B cell (primary cell): ENCODE measurements around the gene RSPRY1. TPM values are rescaled to one million over a fixed set of nuclear protein-coding genes. Genes with fewer than 3 reads are reported as not detected.

ENCODE experiments used
- ATAC-seq: fragments of 200-7000 bp; cut with Tn5 transposase; one replicate; pipeline ENCODE4 v1.10.0; 2021; ENCODE audit warnings: low read depth, mild to moderate bottlenecking, moderate number of reproducible peaks, moderate library complexity
- CTCF ChIA-PET: fragments of 350-600 bp; sonication (Branson Sonifier 250); formaldehyde crosslinking; loops from one replicate; lab custom pipeline; 2021; ENCODE audit warnings: antibody characterized with exemption, inconsistent platforms; lab: Charles Lee
- POLR2A ChIA-PET: fragments of 350-600 bp; sonication (Branson Sonifier 250); formaldehyde crosslinking; loops from one replicate; lab custom pipeline; 2021; ENCODE audit warnings: antibody characterized with exemption; lab: Charles Lee
- DNase-seq: peaks from one replicate; pipeline ENCODE4 v3.0.0; 2013
- H2AFZ ChIP-seq: 2 replicates; pipeline ENCODE4 v1.6.1; 2012; ENCODE audit warnings: mild to moderate bottlenecking, low read depth, low read length; ENCODE audit not compliant: insufficient read depth, poor library complexity, severe bottlenecking
- H3K27ac ChIP-seq, 2 donors: 1 replicate in 1 of 2; 2 replicates in 1 of 2; pipeline ENCODE4 v1.5.1; 2012 to 2013; ENCODE audit warnings: low read length in 2 of 2, mild to moderate bottlenecking in 2 of 2, moderate library complexity in 1 of 2
- H3K27me3 ChIP-seq, 4 experiments: fragments of 200-600 bp in 1 of 4; sonication (generic) in 1 of 4; replicated peaks in 1 of 4; 1 replicate in 2 of 4; 2 replicates in 2 of 4; pipeline versions ENCODE4 v1.6.1 to v1.7.0; 2013 to 2016; ENCODE audit warnings: low read length in 3 of 4, mild to moderate bottlenecking in 2 of 4, mixed read lengths in 1 of 4, moderate library complexity in 1 of 4; ENCODE audit not compliant: insufficient read depth in 4 of 4, control insufficient read depth in 3 of 4; ENCODE audit errors: control extremely low read depth in 1 of 4
- H3K36me3 ChIP-seq, 2 experiments: replicated peaks in 1 of 2; 1 replicate in 1 of 2; 2 replicates in 1 of 2; pipeline versions ENCODE4 v1.6.1 to v1.7.1; 2013; ENCODE audit warnings: low read length in 1 of 2; ENCODE audit not compliant: insufficient read depth in 2 of 2, control insufficient read depth in 1 of 2; ENCODE audit errors: control extremely low read depth in 1 of 2, extremely low read depth in 1 of 2
- H3K4me1 ChIP-seq, 2 donors: fragments of 200-600 bp in 1 of 2; sonication (generic) in 1 of 2; 1 replicate in 1 of 2; 2 replicates in 1 of 2; pipeline versions ENCODE4 v1.5.1 to v1.6.1; 2013 to 2017; ENCODE audit warnings: low read length in 2 of 2; ENCODE audit not compliant: control insufficient read depth in 2 of 2, insufficient read depth in 2 of 2
- H3K4me2 ChIP-seq: replicated peaks from 2 replicates; pipeline ENCODE3; 2012; ENCODE audit warnings: mild to moderate bottlenecking, low read depth, low read length; ENCODE audit not compliant: poor library complexity, severe bottlenecking
- H3K4me3 ChIP-seq, 5 experiments: fragments of 200-600 bp in 1 of 5; sonication (generic) in 1 of 5; 1 replicate in 3 of 5; 2 replicates in 2 of 5; pipeline versions ENCODE4 v1.5.1 to v1.7.0; 2011 to 2016; ENCODE audit warnings: low read length in 4 of 5, mild to moderate bottlenecking in 4 of 5, low read depth in 2 of 5, control low read depth in 1 of 5, moderate library complexity in 1 of 5; ENCODE audit not compliant: insufficient read depth in 1 of 5; ENCODE audit errors: control extremely low read depth in 1 of 5, extremely low read depth in 1 of 5
- H3K79me2 ChIP-seq: fragments of 200-600 bp; sonication (generic); one replicate; pipeline ENCODE4 v1.6.0; 2016; ENCODE audit warnings: low read length; ENCODE audit not compliant: control insufficient read depth, insufficient read depth
- H3K9ac ChIP-seq: fragments of 200-600 bp; sonication (generic); 2 replicates; pipeline ENCODE4 v1.6.1; 2017; ENCODE audit warnings: mild to moderate bottlenecking, low read length, moderate library complexity
- H3K9me3 ChIP-seq, 3 donors: one replicate each; pipeline versions ENCODE4 v1.6.1 to v1.7.1; 2013; ENCODE audit warnings: low read length in 2 of 3; ENCODE audit not compliant: control insufficient read depth in 2 of 3, insufficient read depth in 1 of 3; ENCODE audit errors: control extremely low read depth in 1 of 3
- H4K20me1 ChIP-seq: 2 replicates; pipeline ENCODE4 v1.6.0; 2012; ENCODE audit warnings: mild to moderate bottlenecking, low read length; ENCODE audit not compliant: insufficient read depth, control insufficient read depth, poor library complexity, severe bottlenecking
- H3K27ac Mint-ChIP-seq: one replicate; pipeline ENCODE4 v1.8.0; 2021; ENCODE audit warnings: mixed read lengths
- H3K27me3 Mint-ChIP-seq: one replicate; pipeline ENCODE4 v1.8.0; 2021; ENCODE audit warnings: mixed read lengths
- H3K4me1 Mint-ChIP-seq: one replicate; pipeline ENCODE4 v1.8.0; 2021; ENCODE audit warnings: mixed read lengths
- H3K4me3 Mint-ChIP-seq: one replicate; pipeline ENCODE4 v1.8.0; 2021; ENCODE audit warnings: mixed read lengths
- H3K9me3 Mint-ChIP-seq: one replicate; pipeline ENCODE4 v1.8.0; 2022; ENCODE audit warnings: mixed read lengths; ENCODE audit not compliant: insufficient read depth
- CTCF ChIP-seq: fragments of 200-600 bp; IDR thresholded peaks from one replicate; pipeline ENCODE4 v1.8.0; 2022; ENCODE audit warnings: antibody characterized with exemption, mild to moderate bottlenecking
- EZH2 ChIP-seq: IDR thresholded peaks from 2 replicates; pipeline ENCODE4 v1.6.1; 2012; ENCODE audit warnings: borderline replicate concordance, low read depth, mild to moderate bottlenecking, moderate library complexity, low read length; ENCODE audit not compliant: insufficient read depth, poor library complexity, severe bottlenecking
- WGBS: methylation state at CpG from one replicate; pipeline ENCODE4 v1.1.5; 2013; ENCODE audit warnings: missing lambda C conversion rate; ENCODE audit not compliant: insufficient coverage; 5-methylcytosine and 5-hydroxymethylcytosine counted together
- intact Hi-C: fragments of 100-400 bp; cut with micrococcal nuclease; formaldehyde crosslinking; loops from one replicate; pipeline ENCODE4 v1.10.0; 2022
- polyA plus RNA-seq: library from polyadenylated mRNA; depleted of rRNA; stranded (reverse); fragments of >200 nt; gene quantifications from 2 replicates; pipeline ENCODE4 v1.2.3, GENCODE V29; 2012
- total RNA-seq, 2 donors: library from RNA; stranded (reverse); fragments of 120-200 nt in 1 of 2; gene quantifications; 1 replicate in 1 of 2; 2 replicates in 1 of 2; pipeline versions ENCODE4 v1.2.3 to v1.2.4, GENCODE V29; 2013 to 2022

RSPRY1 gene
- total and polyA plus RNA-seq, 2 donors (not counting 1 experiment from before 2014, with no cell fraction given): 9.6 to 38.4 TPM

GRCh38 chr16:57278494-57278893 is 92.4 kb downstream of the RSPRY1 start:
- CTCF ChIA-PET: no interaction called here
- H3K9me3 Mint-ChIP-seq: no peaks in the 10 kb centered on the region
- H3K27ac Mint-ChIP-seq: no peak overlapping the region
- ATAC-seq (no peak), DNase-seq (no peak)
- WGBS: 88% methylated on average over 3 of the region's 4 CpGs
- H3K4me3 Mint-ChIP-seq: no peak overlapping the region
- Histone ChIP-seq H3K27me3 (peaks cover 0 to 15% (median 7%) of the 10 kb centered on the region in 4 experiments), H3K36me3 (no peaks in the 10 kb centered on the region), H3K9me3 (peaks cover 0 to 2% (median 0%) of the 10 kb centered on the region in 3 donors), H3K4me1 (peaks cover 0 to 2% of the 10 kb centered on the region in 2 donors), H4K20me1 (no peaks in the 10 kb centered on the region), H3K9ac (no peak overlapping the region), H2AFZ (no peak overlapping the region), H3K4me2 (no peak overlapping the region), H3K4me3 (no peak overlapping the region), H3K79me2 (no peaks in the 10 kb centered on the region), H3K27ac (no peak overlapping the region)
- intact Hi-C loops: no loop called here
- H3K4me1 Mint-ChIP-seq: peaks cover 8% of the 10 kb centered on the region
- TF ChIP-seq EZH2 (no peak), CTCF (no peak)
- POLR2A ChIA-PET: no interaction called here
- H3K27me3 Mint-ChIP-seq: peaks cover 22% of the 10 kb centered on the region

- Mint-ChIP-seq H3K9me3 (no peaks in the 10 kb centered on the region), H3K4me3 (no peak overlapping the region), H3K4me1 (peaks cover 16% of the 10 kb centered on the region), H3K27me3 (peaks cover 28% of the 10 kb centered on the region), H3K27ac (no peak overlapping the region)
- Histone ChIP-seq H3K4me3 (no peak overlapping the region), H3K27ac (no peak overlapping the region), H2AFZ (no peak overlapping the region), H3K27me3 (peaks cover 0 to 29% (median 18%) of the 10 kb centered on the region in 4 experiments), H3K36me3 (no peaks in the 10 kb centered on the region), H4K20me1 (no peaks in the 10 kb centered on the region), H3K9ac (no peak overlapping the region), H3K9me3 (peaks cover 0 to 4% (median 0%) of the 10 kb centered on the region in 3 donors), H3K4me1 (peaks cover 11 to 14% of the 10 kb centered on the region in 2 donors), H3K4me2 (no peak overlapping the region), H3K79me2 (no peaks in the 10 kb centered on the region)
- CTCF ChIA-PET: interaction anchor here (0.6 to 1.6 kb wide), 3 partner anchors 9 to 25 kb away, joined by 3 to 7 read pairs (median 4); no protein-coding TSS in a partner anchor
- no peak for ATAC-seq
- WGBS: 89% methylated on average over 4 of the region's 7 CpGs
- TF ChIP-seq CTCF (no peak), EZH2 (no peak)
- POLR2A ChIA-PET: interaction anchor here (0.6 kb wide), 2 partner anchors 68 to 344 kb away, joined by 3 read pairs; no protein-coding TSS in a partner anchor
- no peak for DNase-seq
- intact Hi-C loops: no loop called here
Observed at GRCh38 chr16:57279780-57280638, 93.9 kb downstream of the RSPRY1 start.
